SK-N-SH (cell line): Measurements from ENCODE around the gene FZD4.

Experiments used
- CHD2 ChIP-seq: fragments of 150-350 bp; IDR thresholded peaks from 2 replicates; pipeline ENCODE4 v1.6.1; 2018; ENCODE audit warnings: low read length; ENCODE audit not compliant: partially characterized antibody
- CTCF ChIP-seq: fragments of 200-600 bp; sonication (generic); IDR thresholded peaks from 2 replicates; pipeline ENCODE4 v1.6.1; 2017; ENCODE audit warnings: antibody characterized with exemption, mild to moderate bottlenecking, moderate library complexity
- POLR2AphosphoS5 ChIP-seq: IDR thresholded peaks from 2 replicates; pipeline ENCODE4 v1.6.1; 2012; ENCODE audit warnings: low read depth, low read length
- RAD21 ChIP-seq: IDR thresholded peaks from 2 replicates; pipeline ENCODE4 v1.6.1; 2012; ENCODE audit warnings: mild to moderate bottlenecking, low read length
- TAF1 ChIP-seq: IDR thresholded peaks from 2 replicates; pipeline ENCODE4 v1.6.1; 2012; ENCODE audit warnings: low read depth, mild to moderate bottlenecking, low read length, moderate library complexity, borderline replicate concordance
- TF ChIP-seq, protein P1 (sequence below): fragments of 150-350 bp; IDR thresholded peaks from 2 replicates; pipeline ENCODE4 v1.6.1; 2017; ENCODE audit warnings: antibody characterized with exemption, low read length, low read depth, borderline replicate concordance

GRCh38 chr11:86999388-86999787, 44.2 kb upstream of the FZD4 start:
- TF ChIP-seq POLR2AphosphoS5 (no peak), TAF1 (no peak), RAD21 (no peak), CHD2 (no peak), CTCF (no peak)
- TF ChIP-seq, protein P1, sequence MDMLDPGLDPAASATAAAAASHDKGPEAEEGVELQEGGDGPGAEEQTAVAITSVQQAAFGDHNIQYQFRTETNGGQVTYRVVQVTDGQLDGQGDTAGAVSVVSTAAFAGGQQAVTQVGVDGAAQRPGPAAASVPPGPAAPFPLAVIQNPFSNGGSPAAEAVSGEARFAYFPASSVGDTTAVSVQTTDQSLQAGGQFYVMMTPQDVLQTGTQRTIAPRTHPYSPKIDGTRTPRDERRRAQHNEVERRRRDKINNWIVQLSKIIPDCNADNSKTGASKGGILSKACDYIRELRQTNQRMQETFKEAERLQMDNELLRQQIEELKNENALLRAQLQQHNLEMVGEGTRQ: no peak
